Measurements from ENCODE around the gene TRPM6. TPM values are rescaled to one million over a fixed set of nuclear protein-coding genes. Genes with fewer than 3 reads are reported as not detected.

The TRPM6 gene
- polyA plus RNA-seq, 1 experiment: 0.01 TPM

DNA sequence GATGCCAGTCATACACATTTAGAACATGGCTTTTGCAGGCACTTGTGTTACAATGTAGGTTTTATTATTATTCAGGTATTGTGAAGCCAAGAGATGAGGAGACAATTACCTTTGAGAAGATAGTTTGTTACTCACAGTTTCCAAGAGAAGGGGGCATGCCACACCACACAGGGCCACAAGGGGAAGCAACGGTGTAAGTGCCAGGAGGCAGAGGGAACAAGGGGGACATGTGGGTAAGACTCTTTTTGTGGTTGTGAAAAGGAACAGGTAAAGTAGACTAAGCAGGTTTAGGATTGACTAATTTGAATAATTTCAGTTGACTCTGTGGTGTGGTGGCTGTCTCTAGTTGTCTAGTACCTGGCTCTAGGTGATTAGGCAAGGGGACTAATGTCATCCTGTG, 191.2 kb downstream of the TRPM6 start:
- no peaks in the 10 kb centered on the region for H3K9me3 ChIP-seq (ENCODE audit: control insufficient read depth, insufficient read depth, low read length)
- no peak overlapping the region for H3K4me3 ChIP-seq (ENCODE audit: low read depth, low read length)
- TF ChIP-seq CTCF (IDR thresholded peaks at IDR 0.05; ENCODE audit: low read depth, low read length): no peak
- DNase-seq (ENCODE audit: low read depth, low spot score): no peak
- no peak overlapping the region for H3K27ac ChIP-seq (ENCODE audit: low read depth, low read length)
- H3K27me3 ChIP-seq (ENCODE audit: control insufficient read depth, insufficient read depth, low read length): no peaks in the 10 kb centered on the region
- ChIA-PET POLR2A (no interaction called here), CTCF (no interaction called here)

DNA sequence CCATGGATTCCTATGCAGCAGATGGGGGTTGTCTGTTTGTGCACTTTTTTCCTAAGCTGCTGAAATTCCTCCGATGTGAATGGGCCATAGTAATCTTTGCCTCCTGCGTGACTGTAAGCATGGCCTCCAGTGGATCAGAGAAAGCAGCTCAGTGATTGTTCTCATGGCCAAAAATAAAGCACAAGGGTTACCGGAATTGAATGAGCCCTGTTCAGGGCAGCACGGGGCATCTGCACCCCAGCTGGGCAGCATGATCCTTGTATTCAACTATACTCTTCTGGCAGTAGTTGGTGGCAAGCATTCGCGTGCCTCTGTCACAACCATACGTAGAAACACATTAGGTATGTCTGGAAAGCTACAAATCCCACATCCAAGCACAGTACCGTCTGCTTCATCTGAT, 196.7 kb downstream of the TRPM6 start:
- CTCF ChIA-PET: no interaction called here
- Histone ChIP-seq H3K27ac (ENCODE audit: low read depth, low read length) (no peak overlapping the region), H3K4me3 (ENCODE audit: low read depth, low read length) (no peak overlapping the region), H3K9me3 (ENCODE audit: control insufficient read depth, insufficient read depth, low read length) (no peaks in the 10 kb centered on the region), H3K27me3 (ENCODE audit: control insufficient read depth, insufficient read depth, low read length) (no peaks in the 10 kb centered on the region)
- POLR2A ChIA-PET: no interaction called here
- TF ChIP-seq CTCF (IDR thresholded peaks at IDR 0.05; ENCODE audit: low read depth, low read length): no peak
- DNase-seq (ENCODE audit: low read depth, low spot score): no peak

GRCh38 chr9:74683322-74683721, 204.4 kb downstream of the TRPM6 start:
- no peaks in the 10 kb centered on the region for H3K9me3 ChIP-seq (ENCODE audit: control insufficient read depth, insufficient read depth, low read length)
- H3K27ac ChIP-seq (ENCODE audit: low read depth, low read length): no peak overlapping the region
- no peak overlapping the region for H3K4me3 ChIP-seq (ENCODE audit: low read depth, low read length)
- DNase-seq (ENCODE audit: low read depth, low spot score): no peak
- CTCF ChIA-PET: no interaction called here
- no peaks in the 10 kb centered on the region for H3K27me3 ChIP-seq (ENCODE audit: control insufficient read depth, insufficient read depth, low read length)
- no peak for TF ChIP-seq CTCF (IDR thresholded peaks at IDR 0.05; ENCODE audit: low read depth, low read length)
- POLR2A ChIA-PET: no interaction called here

DNA sequence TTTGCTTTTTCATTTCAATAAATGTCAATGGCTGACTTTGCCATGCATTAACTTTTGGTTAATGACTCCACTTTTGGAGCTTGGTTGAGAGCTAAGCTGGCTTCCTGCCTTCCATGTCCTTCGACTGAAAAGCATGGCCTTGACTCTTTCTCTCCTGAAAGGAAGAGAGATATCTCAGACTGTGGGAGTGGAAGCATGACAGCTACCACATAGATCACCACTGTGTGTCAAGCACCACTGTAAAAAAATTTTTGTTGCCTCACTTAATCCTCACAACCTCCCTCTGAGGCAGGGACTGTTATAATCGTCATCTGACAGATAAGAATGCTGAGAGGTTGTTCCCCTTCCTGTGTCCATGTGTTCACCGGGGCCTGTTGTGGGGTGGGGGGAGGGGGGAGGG, 205.8 kb downstream of the TRPM6 start:
- ChIA-PET POLR2A (no interaction called here), CTCF (no interaction called here)
- DNase-seq (ENCODE audit: low read depth, low spot score): no peak

DNA sequence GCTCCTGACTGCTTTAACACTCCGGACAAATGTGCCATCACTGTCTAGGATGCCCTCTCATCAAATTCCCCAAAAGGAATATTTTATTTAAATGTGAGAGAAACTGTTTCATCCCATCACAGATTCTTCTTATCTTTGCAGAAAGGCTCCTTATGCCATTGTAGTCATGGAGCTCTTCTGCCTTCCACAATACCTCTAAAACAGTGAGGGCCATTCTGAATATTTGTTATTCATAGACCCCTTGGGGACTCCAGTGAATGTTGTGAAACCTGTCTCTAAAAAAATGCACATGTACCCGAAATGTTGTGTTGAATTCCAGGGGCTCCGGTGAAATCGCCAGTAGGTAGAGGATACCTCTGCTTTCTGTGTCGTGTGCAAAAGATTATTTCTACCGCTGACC, 213.6 kb downstream of the TRPM6 start:
- CTCF ChIA-PET: no interaction called here
- no peaks in the 10 kb centered on the region for H3K27me3 ChIP-seq (ENCODE audit: control insufficient read depth, insufficient read depth, low read length)
- H3K4me3 ChIP-seq (ENCODE audit: low read depth, low read length): no peak overlapping the region
- no peak for TF ChIP-seq CTCF (IDR thresholded peaks at IDR 0.05; ENCODE audit: low read depth, low read length)
- no peaks in the 10 kb centered on the region for H3K9me3 ChIP-seq (ENCODE audit: control insufficient read depth, insufficient read depth, low read length)
- no peak overlapping the region for H3K27ac ChIP-seq (ENCODE audit: low read depth, low read length)
- POLR2A ChIA-PET: no interaction called here
- no peak for DNase-seq (ENCODE audit: low read depth, low spot score)

More for the DNA sequence above, 205.8 kb downstream of the TRPM6 start:
- Histone ChIP-seq H3K4me3 (ENCODE audit: low read depth, low read length) (no peak overlapping the region), H3K27ac (ENCODE audit: low read depth, low read length) (peak overlapping the region; percentile 13), H3K27me3 (ENCODE audit: control insufficient read depth, insufficient read depth, low read length) (no peaks in the 10 kb centered on the region), H3K9me3 (ENCODE audit: control insufficient read depth, insufficient read depth, low read length) (no peaks in the 10 kb centered on the region)
- TF ChIP-seq CTCF (IDR thresholded peaks at IDR 0.05; ENCODE audit: low read depth, low read length): no peak

Small RNAs within 50 kb of the gene (small RNA-seq; reads per million reads assigned to genes)
- gene RNU6-445P (ENCODE audit: insufficient read length, low read depth): not detected

Other genes starting within 250 kb of the TRPM6 start
- 1.3 and 2.3 TPM in 2 replicates for gene C9orf40, start 65.0 kb upstream of the TRPM6 start, polyA plus RNA-seq (2011; rRNA removed)
- 7.9 and 9.1 TPM in 2 replicates for gene CARNMT1, start 140.4 kb upstream of the TRPM6 start, polyA plus RNA-seq (2011; rRNA removed)
- gene NMRK1, start 200.2 kb upstream of the TRPM6 start, polyA plus RNA-seq (2011; rRNA removed): 10.2 and 14.4 TPM in 2 replicates
- gene OSTF1, start 200.6 kb upstream of the TRPM6 start, polyA plus RNA-seq (2011; rRNA removed): 19.5 and 22.7 TPM in 2 replicates